H1 (cell line): ENCODE measurements around the gene NAALADL1. TPM values are rescaled to one million over a fixed set of nuclear protein-coding genes. Genes with fewer than 3 reads are reported as not detected.

ENCODE experiments used
- EP300 ChIP-seq, 2 experiments: IDR thresholded peaks; 1 replicate in 1 of 2; 2 replicates in 1 of 2; pipeline ENCODE4 v1.6.1; 2011 to 2012; ENCODE audit warnings: low read depth in 2 of 2, low read length in 2 of 2, mild to moderate bottlenecking in 2 of 2, borderline replicate concordance in 1 of 2, inconsistent platforms in 1 of 2, moderate library complexity in 1 of 2
- polyA plus RNA-seq, 7 experiments: library from polyadenylated mRNA; depleted of rRNA in 3 of 7; stranded (reverse) in 5 of 7; unstranded in 2 of 7; fragments of >200 nt in 5 of 7; fragments of 200-250 nt in 2 of 7; gene quantifications; 1 replicate in 5 of 7; 2 replicates in 1 of 7; 4 replicates in 1 of 7; pipeline versions ENCODE4 v1.2.1 to v1.2.3, GENCODE V29; 2011 to 2013; ENCODE audit warnings: missing spikeins in 2 of 7, mixed read lengths in 2 of 7
- total RNA-seq: library from RNA; stranded (reverse); fragmentation: NEBNext Ultra II Directional; extraction: Animal tissue kit (Norgen Biotek cat#: 25700); gene quantifications from 2 replicates; pipeline ENCODE4 v1.2.1, GENCODE V29; 2021

NAALADL1 gene
- total and polyA plus RNA-seq, 2 of the 8 experiments (the other 6 are each of a cell fraction or from before 2014, with no cell fraction given) = 7.5 to 9.9 TPM

- TF ChIP-seq EP300 (IDR thresholded peaks at IDR 0.05; ENCODE audit: borderline replicate concordance in 1 of 2, low read depth in 2 of 2, low read length in 2 of 2) = no peak
Measured at GRCh38 chr11:65045728-65046127, 12.6 kb downstream of the NAALADL1 start (continued).
